KOPT-K1 (cell line): Measurements from ENCODE around the gene PIK3R3.
A peak's percentile ranks its signal among the peaks of the same experiment; 100 is the strongest.

Experiments used
- H3K27ac ChIP-seq: fragments of 200-600 bp; sonication (generic); 2 replicates; pipeline ENCODE4 v1.5.1; 2016; ENCODE audit warnings: antibody characterized with exemption, mild to moderate bottlenecking, low read depth, low read length; ENCODE audit not compliant: poor library complexity, severe bottlenecking
- H3K36me3 ChIP-seq: fragments of 200-600 bp; sonication (generic); 2 replicates; pipeline ENCODE4 v1.5.1; 2017; ENCODE audit warnings: antibody characterized with exemption, mild to moderate bottlenecking, low read length, moderate library complexity; ENCODE audit not compliant: insufficient read depth
- H3K9me3 ChIP-seq: fragments of 200-600 bp; sonication (generic); 2 replicates; pipeline ENCODE4 v1.5.1; 2017; ENCODE audit warnings: antibody characterized with exemption, low read length, mild to moderate bottlenecking; ENCODE audit not compliant: insufficient read depth, poor library complexity, severe bottlenecking

PIK3R3 gene

GRCh38 chr1:46132529-46133180, at the start of gene PIK3R3:
TSS of gene PIK3R3 (minus strand) at chr1:46132629. CDS start at chr1:46131952, 677 bp downstream.
- H3K9me3 ChIP-seq, result no peaks in the 10 kb centered on the region
- H3K36me3 ChIP-seq, result no peaks in the 10 kb centered on the region
- peak within 1 kb of the TSS; percentile 94 for H3K27ac ChIP-seq

GRCh38 chr1:46181343-46182260, 49.2 kb upstream of the PIK3R3 start:
- Histone ChIP-seq H3K27ac (no peak overlapping the region), H3K36me3 (no peaks in the 10 kb centered on the region), H3K9me3 (no peaks in the 10 kb centered on the region)

GRCh38 chr1:46180082-46180616, 47.7 kb upstream of the PIK3R3 start:
- no peaks in the 10 kb centered on the region for H3K9me3 ChIP-seq
- no peaks in the 10 kb centered on the region for H3K36me3 ChIP-seq
- H3K27ac ChIP-seq, result no peak overlapping the region

DNA sequence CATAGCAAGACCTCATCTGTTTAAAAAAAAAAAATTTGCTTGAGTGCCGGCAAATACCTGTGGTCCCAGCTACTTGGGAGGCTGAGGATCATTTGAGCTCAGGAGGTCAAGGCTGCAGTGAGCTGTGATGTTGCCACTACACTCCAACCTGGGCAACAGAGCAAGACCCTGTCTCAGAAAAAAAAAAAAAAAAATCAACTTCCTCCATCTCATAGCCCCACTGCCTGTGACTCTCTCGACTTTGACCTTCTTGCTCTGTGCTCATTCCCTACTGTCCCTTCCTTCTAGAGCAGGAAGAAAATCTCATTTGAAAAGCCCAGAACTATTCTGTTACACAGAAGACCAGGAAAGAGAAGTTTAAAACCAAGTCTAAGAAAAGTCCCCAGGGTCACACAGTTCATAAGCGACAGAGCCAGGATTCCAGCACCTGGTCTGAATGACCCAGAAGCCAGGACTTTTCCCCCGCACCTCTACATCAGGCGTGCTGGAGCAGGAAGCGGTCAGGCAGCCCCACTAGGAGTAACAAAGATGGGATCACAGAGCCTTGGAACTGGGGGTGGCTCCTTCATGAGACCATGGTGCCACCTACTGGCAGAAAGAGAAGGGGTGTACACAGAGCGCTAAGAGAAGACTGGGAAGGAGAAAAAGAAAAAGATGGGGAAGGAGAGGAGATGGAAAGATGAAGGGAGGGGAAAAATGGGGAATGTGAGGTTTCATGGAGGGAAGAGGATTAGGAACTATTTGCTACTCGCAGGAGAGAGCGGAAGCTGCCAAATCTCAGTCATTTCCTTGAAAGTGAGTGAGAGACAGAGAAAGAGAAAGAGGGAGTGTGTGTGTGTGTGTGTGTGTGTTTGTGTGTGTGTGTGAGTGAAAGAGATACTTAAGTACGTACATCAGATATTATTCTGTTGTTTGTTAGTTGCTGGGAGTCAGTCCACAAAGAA, 47.0 kb upstream of the PIK3R3 start:
- no peaks in the 10 kb centered on the region for H3K9me3 ChIP-seq
- no peaks in the 10 kb centered on the region for H3K36me3 ChIP-seq
- no peak overlapping the region for H3K27ac ChIP-seq

- Histone ChIP-seq H3K9me3 (no peaks in the 10 kb centered on the region), H3K27ac (no peak within 1 kb of the TSS), H3K36me3 (no peaks in the 10 kb centered on the region)
These were observed 43.9 kb upstream of the PIK3R3 start, which contains the start of gene P3R3URF for GRCh38 chr1:46176211-46176865. TSS of gene P3R3URF (minus strand) at chr1:46176488. CDS start at chr1:46176471, 17 bp downstream.

DNA sequence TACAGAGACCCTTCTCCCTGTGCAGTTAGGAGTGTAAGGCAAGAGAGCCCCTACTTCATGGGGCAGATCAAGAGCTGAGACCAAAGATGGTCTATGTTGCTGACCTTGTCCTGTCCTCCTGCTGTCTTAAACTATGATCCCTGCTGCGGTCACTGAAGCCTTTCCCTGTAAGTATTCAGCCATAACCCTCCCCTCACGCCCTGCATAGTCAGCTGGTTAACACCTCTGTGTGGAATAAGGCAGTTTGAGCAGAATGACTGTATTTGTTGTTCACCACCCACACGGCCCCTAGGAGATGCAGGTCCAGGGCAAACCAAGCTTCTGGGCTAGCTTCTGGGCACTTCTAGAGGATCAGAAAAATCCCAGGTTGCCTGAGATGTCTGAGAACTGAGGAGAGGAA, 42.8 kb upstream of the PIK3R3 start:
- Histone ChIP-seq H3K36me3 (no peaks in the 10 kb centered on the region), H3K27ac (no peak overlapping the region), H3K9me3 (no peaks in the 10 kb centered on the region)

DNA sequence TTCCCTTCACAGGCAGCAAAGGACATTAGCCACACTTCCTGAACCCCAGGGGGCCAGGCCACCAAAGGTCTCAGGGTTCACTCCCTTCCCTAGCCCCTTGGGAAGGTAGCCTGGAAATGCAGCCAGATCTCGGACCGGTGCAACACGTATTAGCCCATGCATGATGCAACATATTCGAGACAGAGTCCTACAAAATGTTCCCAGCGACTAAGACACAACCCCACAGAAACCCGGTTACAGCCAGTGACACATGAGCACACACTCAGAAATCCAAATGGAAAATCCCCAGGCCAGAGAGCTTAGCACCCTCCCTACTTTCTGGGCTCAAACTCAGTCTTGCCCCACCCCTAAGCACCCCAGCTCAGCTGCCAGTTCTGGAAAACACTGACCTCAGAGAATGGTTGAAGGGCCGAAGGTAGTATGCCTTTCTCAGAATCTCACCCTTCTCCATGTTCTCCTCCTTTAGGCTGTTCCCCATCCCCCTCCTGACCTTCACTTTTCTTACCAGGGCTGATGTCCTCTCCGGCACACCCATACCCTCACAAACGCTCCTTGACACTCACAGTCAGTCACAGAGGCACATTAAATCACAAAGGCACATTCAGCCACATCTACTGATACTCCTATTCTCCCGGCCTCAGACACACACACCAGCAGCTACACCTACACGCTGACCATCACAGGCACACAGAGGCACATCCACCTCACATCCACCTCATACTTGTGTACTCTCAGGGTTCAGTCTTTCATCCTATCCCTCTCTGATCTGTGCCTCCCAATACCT, 42.2 kb upstream of the PIK3R3 start, which contains the start of gene TSPAN1:
TSS of gene TSPAN1 (plus strand) at position 640 of the 784 bp plus-strand sequence. CDS start 6,021 bp downstream, outside the sequence.
- H3K27ac ChIP-seq, result no peak within 1 kb of the TSS

DNA sequence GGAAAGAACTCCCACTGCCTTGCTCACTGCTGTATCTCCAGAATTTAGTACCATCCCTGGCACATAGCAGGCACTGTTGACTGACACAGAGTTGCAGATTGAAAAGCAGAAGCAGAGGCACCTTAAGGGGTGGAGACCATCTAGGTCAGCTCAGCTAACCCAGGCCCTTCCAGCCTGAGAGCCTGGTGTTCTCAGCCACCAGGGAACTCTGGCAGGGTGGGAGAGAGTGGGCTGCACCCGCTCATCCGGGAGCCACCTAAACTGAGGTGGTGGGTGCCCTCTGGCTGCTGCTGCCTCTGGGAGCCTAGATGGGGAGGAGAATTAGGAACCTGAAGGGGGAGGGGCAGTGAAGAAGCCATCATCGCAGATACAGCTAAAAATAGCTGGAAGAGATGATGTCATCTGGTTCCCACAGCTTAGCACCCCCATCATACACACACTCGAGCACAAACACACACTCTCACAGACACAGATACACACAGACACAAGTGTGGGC, 41.0 kb upstream of the PIK3R3 start:
- no peak overlapping the region for H3K27ac ChIP-seq
- no peaks in the 10 kb centered on the region for H3K9me3 ChIP-seq
- no peaks in the 10 kb centered on the region for H3K36me3 ChIP-seq

More for the DNA sequence above, 42.2 kb upstream of the PIK3R3 start, which contains the start of gene TSPAN1:
- H3K9me3 ChIP-seq, result no peaks in the 10 kb centered on the region
- no peaks in the 10 kb centered on the region for H3K36me3 ChIP-seq

- H3K36me3 ChIP-seq, result no peaks in the 10 kb centered on the region
- H3K9me3 ChIP-seq, result no peaks in the 10 kb centered on the region
- H3K27ac ChIP-seq, result no peak overlapping the region
These were observed 39.9 kb upstream of the PIK3R3 start for GRCh38 chr1:46172321-46172720.

GRCh38 chr1:46171871-46172270, 39.4 kb upstream of the PIK3R3 start:
- Histone ChIP-seq H3K36me3 (no peaks in the 10 kb centered on the region), H3K9me3 (no peaks in the 10 kb centered on the region), H3K27ac (no peak overlapping the region)

- no peak overlapping the region for H3K27ac ChIP-seq
These were observed 38.9 kb upstream of the PIK3R3 start for GRCh38 chr1:46171351-46171750.

GRCh38 chr1:46169811-46170454, 37.5 kb upstream of the PIK3R3 start:
- no peak overlapping the region for H3K27ac ChIP-seq
- H3K9me3 ChIP-seq, result no peaks in the 10 kb centered on the region
- no peaks in the 10 kb centered on the region for H3K36me3 ChIP-seq

More at GRCh38 chr1:46171351-46171750, 38.9 kb upstream of the PIK3R3 start:
- H3K9me3 ChIP-seq, result no peaks in the 10 kb centered on the region
- no peaks in the 10 kb centered on the region for H3K36me3 ChIP-seq

DNA sequence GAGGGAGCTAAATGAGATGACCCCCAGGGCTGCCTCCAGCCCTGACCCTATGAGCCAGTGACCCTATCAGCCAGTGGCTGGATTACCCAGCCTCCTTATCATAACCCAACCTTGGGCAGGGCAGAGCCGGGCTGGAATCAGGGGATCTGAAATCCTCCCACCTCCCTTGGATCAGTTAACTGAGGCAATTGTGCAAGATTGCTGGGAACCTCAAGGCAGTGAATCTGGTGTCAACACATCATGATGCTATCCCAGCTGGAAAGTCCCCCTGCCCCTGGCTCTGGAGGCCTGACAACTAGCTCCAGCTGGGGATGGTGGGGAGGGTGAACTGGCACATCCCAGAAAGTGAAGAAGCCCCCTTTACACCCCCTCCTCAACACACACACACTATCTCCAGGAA, 36.0 kb upstream of the PIK3R3 start:
- H3K27ac ChIP-seq, result no peak overlapping the region

More for the DNA sequence above, 36.0 kb upstream of the PIK3R3 start:
- H3K36me3 ChIP-seq, result no peaks in the 10 kb centered on the region
- no peaks in the 10 kb centered on the region for H3K9me3 ChIP-seq
